ENCODE results near the gene SV2B. TPM values are rescaled to one million over a fixed set of nuclear protein-coding genes. Genes with fewer than 3 reads are reported as not detected.

Gene SV2B
- total RNA-seq, 1 experiment from 2014 or later, result not detected

GRCh38 chr15:91114301-91114700, 14.2 kb downstream of the SV2B start:
- no peak overlapping the region for H2BK20ac ChIP-seq (ENCODE audit: low read depth, low read length, poor library complexity, severe bottlenecking)
- H3K4me2 ChIP-seq (ENCODE audit: insufficient read depth, insufficient read length, low read length), result no peak overlapping the region
- H3K4ac ChIP-seq (ENCODE audit: low read depth, low read length), result no peak overlapping the region
- no peak overlapping the region for H2BK120ac ChIP-seq (ENCODE audit: low read depth, low read length, poor library complexity, severe bottlenecking)
- no peak overlapping the region for H3K27ac ChIP-seq (ENCODE audit: insufficient read length, low read depth, low read length)
- H3K27ac Mint-ChIP-seq, result no peak overlapping the region
- peaks cover 17% of the 10 kb centered on the region for H3K27me3 Mint-ChIP-seq (ENCODE audit: low read depth)
- no peak overlapping the region for H4K5ac ChIP-seq (ENCODE audit: insufficient read length, low read depth, low read length)
- peaks cover 0 to 4% of the 10 kb centered on the region in 2 experiments; a peak in 2 of 5 replicates for H3K9me3 Mint-ChIP-seq
- H3K23me2 ChIP-seq (ENCODE audit: insufficient read length, low read depth, low read length, poor library complexity, severe bottlenecking), result no peaks in the 10 kb centered on the region
- H3K4me1 ChIP-seq (ENCODE audit: insufficient read depth, low read length), result no peaks in the 10 kb centered on the region
- no peaks in the 10 kb centered on the region for H3K27me3 ChIP-seq (ENCODE audit: insufficient read depth, low read length)
- no peak overlapping the region for H3K4me3 Mint-ChIP-seq
- no peaks in the 10 kb centered on the region for H3K79me2 ChIP-seq (ENCODE audit: insufficient read depth, low read length)
- no peak overlapping the region for H3K23ac ChIP-seq (ENCODE audit: insufficient read length, low read depth, low read length)
- no peak overlapping the region for H3K18ac ChIP-seq (ENCODE audit: insufficient read length, low read depth, low read length)
- no peak overlapping the region for H3K14ac ChIP-seq (ENCODE audit: insufficient read depth, low read length)
- no peak overlapping the region for H2AFZ ChIP-seq (ENCODE audit: low read length)
- no peaks in the 10 kb centered on the region for H3K79me1 ChIP-seq (ENCODE audit: insufficient read depth, low read depth, low read length, poor library complexity, severe bottlenecking)
- H3K9ac ChIP-seq (ENCODE audit: extremely low read depth, insufficient read length, low read length), result no peak overlapping the region
- peaks cover 7% of the 10 kb centered on the region in 2 experiments; a peak in 3 of 4 replicates for H3K4me1 Mint-ChIP-seq
- H3K36me3 Mint-ChIP-seq (ENCODE audit: insufficient read depth in 1 of 3, low read depth in 3 of 3), result peaks cover 0 to 3% (median 0%) of the 10 kb centered on the region in 3 experiments; a peak in 2 of 7 replicates
- no peak overlapping the region for H2BK5ac ChIP-seq (ENCODE audit: insufficient read length, low read length)
- no peak for DNase-seq
- no peaks in the 10 kb centered on the region for H4K20me1 ChIP-seq (ENCODE audit: control insufficient read depth, insufficient read depth, insufficient read length)
- no peak overlapping the region for H4K8ac ChIP-seq (replicated peaks; ENCODE audit: insufficient read length, low read depth, low read length)
- no CpG with 5 or more reads among the region's 5 CpGs for WGBS (ENCODE audit: extremely low coverage, insufficient read length, low lambda C conversion rate)
- H3K56ac ChIP-seq (ENCODE audit: insufficient read length, low read depth, low read length), result no peak overlapping the region
- no peak overlapping the region for H2BK12ac ChIP-seq (ENCODE audit: insufficient read length, low read depth, low read length)
- H2AK5ac ChIP-seq (ENCODE audit: insufficient read length, low read length), result no peak overlapping the region
- no peak overlapping the region for H2BK15ac ChIP-seq (ENCODE audit: low read depth, low read length)
- H3T11ph ChIP-seq (ENCODE audit: low read length), result no peak overlapping the region
- TF ChIP-seq, protein P1, sequence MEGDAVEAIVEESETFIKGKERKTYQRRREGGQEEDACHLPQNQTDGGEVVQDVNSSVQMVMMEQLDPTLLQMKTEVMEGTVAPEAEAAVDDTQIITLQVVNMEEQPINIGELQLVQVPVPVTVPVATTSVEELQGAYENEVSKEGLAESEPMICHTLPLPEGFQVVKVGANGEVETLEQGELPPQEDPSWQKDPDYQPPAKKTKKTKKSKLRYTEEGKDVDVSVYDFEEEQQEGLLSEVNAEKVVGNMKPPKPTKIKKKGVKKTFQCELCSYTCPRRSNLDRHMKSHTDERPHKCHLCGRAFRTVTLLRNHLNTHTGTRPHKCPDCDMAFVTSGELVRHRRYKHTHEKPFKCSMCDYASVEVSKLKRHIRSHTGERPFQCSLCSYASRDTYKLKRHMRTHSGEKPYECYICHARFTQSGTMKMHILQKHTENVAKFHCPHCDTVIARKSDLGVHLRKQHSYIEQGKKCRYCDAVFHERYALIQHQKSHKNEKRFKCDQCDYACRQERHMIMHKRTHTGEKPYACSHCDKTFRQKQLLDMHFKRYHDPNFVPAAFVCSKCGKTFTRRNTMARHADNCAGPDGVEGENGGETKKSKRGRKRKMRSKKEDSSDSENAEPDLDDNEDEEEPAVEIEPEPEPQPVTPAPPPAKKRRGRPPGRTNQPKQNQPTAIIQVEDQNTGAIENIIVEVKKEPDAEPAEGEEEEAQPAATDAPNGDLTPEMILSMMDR (conservative IDR thresholded peaks at IDR 0.05), result no peak
- H3K9me3 ChIP-seq (ENCODE audit: control insufficient read depth, low read depth, low read length), result no peaks in the 10 kb centered on the region
- H4K91ac ChIP-seq (ENCODE audit: insufficient read length, low read depth, low read length), result no peak overlapping the region

Data from H9 (cell line).